GM21529 (cell line): Measurements from ENCODE around the gene KLHL35.

Experiments
- ATAC-seq: cut with Tn5 transposase; IDR thresholded peaks from one replicate; pipeline ENCODE4 v1.9.1; 2021; ENCODE audit not compliant: unreplicated experiment

KLHL35 gene

DNA sequence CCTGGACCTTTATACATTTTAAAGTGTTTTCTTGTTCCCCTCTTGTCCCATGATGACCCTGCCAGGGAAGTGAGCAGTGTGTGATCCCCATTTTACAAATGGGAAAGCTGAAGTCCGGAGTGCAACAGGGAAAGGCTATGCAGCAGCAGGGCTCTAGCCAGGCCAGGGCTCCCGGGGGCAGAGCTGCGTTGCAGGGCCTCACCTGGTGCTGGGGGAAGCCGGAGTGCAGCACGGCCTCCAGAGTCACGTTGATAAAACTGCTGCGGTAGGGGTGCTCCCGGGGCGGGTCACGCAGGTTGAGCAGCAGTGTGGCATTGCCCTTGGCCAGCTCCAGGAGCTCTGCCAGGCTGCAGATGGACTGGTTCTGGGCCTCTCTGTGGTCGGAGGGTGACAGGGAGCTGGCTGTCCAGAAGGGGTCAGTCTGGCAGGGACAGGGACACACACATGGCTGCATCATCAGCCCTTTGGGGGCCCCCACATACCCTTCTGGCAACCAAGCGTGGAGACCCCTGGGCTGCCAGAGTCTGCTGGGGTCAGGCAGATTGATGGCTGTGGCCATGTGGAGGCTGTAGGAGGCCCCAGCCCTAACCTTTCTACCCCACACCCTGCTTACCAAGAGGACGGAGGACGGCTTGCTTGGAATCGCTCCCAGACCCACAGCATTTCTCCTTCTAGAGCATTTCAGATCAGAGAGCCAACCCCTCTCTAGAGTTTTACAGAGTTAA is 9.3 kb upstream of the KLHL35 start:
- no peak for ATAC-seq

DNA sequence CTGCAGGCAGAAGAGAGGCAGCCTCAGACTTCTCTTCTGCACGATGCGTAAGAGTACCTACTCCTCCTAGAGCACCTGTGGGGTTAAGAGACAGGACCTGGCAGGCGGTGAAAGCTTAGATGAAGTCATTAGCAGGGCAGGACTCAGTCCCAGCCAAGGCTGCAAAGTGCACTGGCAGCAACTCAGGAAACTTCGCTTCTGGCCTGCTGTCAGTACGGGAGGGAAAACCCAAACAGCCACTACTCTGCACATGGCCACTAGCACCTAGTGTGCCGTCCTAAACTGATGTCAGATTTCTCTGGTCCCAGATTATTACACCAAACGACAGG is 8.8 kb upstream of the KLHL35 start:
- ATAC-seq, result no peak

DNA sequence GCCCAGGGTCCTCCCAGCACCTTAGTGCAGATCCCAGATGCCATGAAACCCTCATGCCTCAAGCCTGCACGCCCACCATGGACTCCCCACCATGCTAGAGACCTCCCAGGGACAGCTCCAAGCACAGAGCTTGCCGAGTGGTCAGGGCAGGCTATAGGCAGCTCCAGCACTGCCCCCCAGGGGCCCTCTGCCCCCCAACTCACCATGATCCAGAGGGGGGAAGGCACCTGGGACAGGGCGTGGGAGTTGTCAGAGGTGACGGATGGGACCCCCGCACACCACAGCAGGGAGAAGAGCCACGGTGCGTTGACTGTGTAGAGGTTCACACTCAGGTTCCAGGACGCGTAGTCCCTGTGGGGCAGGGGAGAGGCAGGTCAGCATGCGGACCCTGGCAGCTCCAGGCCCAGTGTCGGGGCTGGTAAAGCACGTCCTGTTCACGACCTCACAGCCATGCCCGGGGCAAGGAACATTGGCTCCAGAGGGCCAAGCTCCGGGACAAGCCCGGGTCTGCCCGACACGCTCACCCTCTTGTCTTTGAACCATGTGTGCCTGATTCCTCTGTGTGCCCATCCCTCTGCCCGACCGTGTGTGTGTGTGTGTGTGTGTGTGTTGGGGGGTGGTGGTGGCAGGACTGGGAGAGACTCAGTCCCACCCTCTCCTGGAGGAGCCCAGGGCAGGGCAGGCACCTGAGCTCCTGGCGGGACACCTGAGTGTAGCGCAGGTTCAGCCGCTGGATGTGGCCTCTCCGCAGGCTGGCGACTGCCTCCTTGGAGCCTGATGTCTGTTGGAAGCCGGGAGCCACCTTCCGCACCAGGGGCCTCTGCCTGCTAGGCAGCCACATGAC is 8.2 kb upstream of the KLHL35 start:
- no peak for ATAC-seq

DNA sequence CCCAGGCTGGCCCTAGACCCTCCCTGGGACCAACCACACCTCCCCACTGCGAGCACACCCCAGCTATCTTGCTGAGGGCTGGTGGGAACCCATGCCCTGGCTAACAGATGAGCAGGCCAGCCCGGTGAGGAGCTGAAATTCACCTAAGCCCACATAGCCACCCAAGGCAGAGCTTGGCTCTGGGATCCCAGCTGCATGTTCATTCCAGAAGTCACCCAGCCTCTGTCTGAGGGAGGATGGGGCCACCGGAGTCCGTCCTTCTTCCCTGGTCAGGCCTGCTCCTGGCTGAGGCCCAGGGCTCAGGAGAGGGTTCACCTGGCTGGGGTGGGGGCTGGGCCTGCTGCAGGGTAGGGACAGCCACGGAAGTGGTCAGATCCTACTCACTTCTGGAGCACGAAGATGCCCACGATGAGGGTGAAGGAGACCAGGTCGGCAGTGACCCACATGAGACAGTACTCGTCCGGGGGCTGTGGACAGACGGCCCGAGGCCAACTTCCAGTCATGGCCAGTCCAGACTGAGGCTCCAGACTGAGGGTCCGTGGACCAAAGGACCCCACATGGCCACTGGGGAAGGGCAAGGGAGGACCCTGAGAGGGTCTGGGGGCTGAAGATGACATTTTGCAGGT is 6.6 kb upstream of the KLHL35 start:
- no peak for ATAC-seq

DNA sequence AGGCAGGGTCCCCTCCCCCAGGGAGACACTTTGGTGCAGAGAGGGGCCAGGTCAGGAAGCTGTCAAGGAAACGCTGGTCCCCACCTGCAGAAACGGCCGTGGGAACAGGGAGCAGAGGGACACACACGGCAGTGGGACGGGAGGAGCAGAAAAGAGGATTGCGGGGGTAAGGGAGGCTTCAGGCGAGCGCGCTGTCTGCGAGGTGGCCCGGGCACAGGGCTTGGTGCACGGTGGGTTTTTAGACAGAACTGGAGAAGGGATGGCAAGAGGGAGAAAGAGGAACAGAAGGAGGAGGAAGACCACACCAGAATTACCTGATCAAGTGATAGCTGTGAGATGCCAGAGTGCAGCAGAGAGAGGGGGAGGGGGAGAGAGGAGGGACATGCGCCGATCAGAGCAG is 6.0 kb upstream of the KLHL35 start:
- no peak for ATAC-seq

DNA sequence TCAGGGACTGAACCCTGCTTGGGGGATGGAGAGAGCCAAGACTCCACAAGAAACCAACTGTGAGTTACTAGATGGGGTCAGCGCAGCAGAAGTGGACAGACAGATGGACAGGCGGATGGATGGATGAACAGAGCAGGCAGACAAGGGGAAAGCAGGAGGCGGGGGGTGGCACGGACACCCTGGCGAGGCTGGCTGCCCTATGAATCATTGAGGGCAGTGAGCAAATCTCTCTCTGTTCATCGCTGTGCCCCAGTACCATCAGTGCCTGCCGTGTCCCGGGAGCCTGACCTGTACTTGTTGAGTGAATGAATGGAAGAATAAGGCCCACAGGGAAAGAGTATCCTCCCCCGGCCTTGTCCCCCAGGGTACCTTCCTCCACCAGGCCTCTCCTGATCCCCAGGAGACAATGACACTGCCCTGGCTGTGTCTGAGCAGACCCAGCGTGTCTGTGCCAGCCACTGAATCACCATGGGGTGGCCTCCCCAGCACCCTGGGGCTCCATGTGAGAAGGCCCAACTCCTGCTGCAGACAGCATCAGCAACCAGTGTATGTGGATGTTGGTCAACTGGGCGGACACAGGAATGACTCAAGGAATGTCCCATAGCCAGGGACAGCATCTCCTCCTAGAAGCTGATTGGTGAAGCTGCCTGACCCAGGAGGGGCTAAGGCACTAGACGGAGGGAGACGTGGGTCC is 5.1 kb upstream of the KLHL35 start:
- ATAC-seq, result no peak

DNA sequence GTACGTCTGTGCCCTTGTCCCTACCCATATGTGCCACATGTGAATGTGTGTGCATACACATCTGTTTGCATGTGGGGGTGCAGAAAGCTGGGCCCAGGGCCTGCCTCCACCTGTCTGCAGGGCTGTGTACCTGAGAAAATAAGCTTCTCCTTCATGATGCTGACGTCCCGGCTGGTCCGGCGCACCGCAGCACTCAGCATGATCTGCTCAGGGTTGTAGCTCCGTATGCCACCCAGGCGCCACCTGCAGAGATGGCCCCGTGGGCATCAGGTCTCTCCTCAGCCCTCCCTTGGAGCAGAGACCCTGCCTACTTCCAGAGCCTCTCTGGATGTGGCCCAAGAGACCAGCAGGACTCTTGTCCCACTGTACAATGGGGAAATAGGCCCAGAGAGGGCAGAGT is 3.8 kb upstream of the KLHL35 start:
- ATAC-seq, result no peak

DNA sequence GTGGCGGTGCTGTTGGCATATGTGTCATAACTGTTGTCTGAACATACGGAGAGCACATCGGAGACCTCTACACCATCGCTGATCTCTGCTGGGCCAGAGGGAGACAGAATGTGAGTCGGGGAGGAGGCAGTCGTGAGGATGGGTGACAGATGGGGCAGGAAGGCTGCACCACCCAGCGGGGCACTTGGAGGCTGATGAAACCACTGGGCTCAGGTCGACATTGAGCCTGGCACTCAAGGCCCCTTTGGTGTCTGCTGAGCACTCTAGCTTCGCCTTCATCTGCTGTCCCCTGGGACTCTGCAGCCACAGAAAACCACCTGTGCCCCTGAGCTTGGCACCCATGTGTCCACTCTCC is 2.5 kb upstream of the KLHL35 start:
- no peak for ATAC-seq

DNA sequence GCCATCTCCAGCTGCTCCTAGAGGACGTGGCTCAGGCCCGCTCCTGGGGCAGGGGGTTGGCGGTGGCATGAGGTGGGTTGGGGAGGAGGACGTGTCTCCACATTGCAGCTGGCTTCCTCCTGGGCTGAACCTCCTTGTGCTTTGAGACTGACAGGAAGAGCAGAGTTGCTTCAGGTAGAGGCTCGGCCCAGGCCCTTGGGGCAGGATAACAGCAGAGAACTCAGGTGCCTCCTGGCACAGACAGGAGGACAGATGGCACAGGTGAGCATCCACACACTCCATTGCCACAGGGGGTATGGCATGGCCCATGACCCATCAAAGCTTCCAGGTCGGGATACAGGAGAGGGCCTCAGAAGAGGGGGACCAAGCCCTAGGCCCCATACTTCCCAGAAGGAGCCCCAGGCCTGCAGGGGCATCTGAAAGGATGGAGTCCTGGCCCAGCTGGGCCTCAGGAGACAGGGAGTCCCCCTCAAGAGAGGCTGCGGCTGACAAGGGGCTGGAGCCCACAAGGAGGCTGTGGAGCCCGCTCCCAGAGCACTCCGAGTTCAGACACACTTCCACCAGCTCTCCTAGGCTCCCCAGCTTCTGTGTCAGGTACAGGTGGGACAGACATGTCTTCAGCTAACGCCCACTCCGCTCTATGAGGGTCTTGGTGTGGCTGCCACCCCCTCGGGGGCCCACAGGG is 2.0 kb upstream of the KLHL35 start:
- no peak for ATAC-seq

DNA sequence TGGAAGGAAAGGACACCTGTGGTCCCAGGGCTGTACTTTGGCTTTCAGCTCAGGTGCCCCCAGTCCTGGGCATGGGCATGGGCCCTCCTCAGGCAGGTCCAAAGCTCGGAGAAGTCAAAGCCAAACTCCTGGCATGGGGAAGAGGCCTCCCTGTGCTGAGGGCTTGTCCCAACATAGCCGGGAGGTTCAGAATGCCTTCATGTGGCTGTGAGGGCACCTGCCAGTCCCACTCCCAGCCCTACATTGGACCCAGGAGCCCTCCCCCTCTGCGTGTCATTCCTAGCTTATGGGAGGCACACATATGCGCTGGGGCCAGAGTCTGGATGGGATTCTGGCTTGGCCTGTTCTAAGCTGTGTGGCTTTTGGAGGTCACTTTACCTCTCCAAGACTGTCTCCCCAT is 1.0 kb upstream of the KLHL35 start:
- no peak for ATAC-seq

DNA sequence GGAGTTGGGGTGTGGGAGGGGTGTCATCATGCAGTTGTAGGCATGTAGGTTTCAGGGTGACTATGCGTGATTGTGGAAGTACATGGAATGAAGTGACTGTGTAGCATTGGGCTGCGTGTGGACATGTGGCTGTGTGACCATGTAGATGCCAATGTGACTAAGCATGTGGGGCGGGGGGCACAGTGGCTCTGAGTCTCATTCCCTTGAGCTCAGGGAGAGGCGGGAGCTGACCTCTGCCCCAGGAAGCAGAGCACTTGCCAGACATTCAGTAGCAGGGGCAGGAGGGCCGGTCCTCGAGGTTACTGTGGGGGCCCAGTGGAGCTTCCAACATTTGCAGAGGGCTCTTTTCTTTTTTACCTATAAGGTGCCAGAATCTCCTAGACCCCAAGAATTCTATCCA is 440 bp upstream of the KLHL35 start:
- no peak for ATAC-seq

DNA sequence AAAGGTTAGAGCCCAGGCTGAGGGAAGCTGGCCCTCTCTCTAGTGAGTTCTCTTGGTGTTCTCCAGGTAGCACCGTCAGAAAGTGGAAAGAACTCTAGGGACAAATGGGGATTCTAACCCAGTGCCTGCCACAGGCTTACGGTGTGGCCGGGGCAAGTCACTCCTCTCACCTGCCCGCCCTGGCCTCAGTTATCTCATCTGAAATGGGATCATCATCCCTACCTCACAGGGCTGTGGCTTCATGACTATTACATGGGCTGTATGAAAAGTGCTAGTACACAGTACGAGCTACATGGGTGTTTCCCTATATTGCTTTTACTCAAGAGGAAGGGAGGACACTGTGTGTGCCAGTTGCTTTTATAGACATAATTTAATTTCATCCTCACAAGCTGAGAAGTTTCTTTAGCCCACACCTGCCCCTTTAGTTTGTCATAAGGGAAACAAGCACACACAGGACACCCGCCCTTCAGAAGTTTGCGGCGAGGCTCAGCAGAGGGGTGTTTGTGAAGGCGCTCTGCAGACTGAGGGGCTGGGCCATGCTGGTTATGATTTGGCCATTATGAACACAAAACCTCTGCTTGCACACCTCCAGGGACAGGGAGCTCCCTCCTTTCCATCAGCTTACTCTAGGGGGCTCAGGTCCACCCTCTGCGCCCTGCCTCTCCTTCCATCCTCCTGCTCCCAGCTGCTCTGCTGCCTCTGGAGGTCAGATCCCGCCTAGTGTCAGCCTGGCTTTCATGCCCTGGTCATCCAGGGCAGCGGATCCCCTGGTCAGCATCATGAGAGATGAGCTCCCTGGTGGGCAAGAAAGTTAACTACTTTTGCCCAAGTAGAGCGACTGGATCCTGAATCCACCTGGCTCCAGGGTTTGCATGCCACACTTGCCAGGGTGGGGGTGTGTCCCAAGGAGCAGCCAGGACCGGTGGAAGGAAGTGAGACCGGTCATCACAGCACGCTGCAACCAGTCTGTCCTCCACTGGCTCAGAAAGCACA is 1.2 kb downstream of the KLHL35 start:
- no peak for ATAC-seq

DNA sequence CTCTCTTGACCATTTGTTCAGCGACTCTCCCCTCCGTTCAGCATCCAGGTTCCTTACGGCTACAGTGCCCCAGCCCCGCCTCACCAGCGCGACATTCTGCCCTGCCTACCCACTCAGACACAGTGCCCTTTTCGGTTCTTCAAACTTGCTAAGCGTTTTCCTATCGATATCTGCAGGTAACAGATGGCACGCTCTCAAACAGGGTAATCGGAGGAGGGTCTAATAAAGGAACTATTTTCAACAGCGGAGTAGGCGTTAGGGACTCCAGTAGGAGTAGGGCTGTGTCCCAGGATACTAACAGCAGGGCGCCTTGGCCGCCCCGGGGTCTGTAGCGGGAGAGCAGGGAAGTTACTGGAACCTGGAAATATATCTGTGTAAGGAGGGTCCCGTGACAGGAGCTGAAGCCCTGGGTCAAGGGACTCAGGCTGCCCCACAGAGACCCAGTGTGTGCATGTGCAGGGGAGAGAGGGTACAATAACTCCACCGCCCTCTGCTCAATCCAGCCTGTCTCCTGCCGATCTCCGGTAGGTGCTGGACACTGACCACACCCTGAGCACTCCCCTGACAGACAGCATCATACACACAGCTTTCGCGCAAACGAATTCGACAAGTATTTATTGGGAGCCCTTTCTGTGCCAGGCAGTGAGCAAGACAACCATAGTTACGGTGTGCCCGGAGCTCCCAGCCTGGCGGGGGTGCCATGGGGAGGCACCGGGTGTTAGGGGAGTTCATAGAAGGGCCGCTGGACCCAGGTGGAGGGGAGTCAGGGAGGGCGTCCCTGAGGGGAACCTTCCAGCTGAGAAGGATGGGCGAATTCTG is 2.1 kb downstream of the KLHL35 start:
- no peak for ATAC-seq

DNA sequence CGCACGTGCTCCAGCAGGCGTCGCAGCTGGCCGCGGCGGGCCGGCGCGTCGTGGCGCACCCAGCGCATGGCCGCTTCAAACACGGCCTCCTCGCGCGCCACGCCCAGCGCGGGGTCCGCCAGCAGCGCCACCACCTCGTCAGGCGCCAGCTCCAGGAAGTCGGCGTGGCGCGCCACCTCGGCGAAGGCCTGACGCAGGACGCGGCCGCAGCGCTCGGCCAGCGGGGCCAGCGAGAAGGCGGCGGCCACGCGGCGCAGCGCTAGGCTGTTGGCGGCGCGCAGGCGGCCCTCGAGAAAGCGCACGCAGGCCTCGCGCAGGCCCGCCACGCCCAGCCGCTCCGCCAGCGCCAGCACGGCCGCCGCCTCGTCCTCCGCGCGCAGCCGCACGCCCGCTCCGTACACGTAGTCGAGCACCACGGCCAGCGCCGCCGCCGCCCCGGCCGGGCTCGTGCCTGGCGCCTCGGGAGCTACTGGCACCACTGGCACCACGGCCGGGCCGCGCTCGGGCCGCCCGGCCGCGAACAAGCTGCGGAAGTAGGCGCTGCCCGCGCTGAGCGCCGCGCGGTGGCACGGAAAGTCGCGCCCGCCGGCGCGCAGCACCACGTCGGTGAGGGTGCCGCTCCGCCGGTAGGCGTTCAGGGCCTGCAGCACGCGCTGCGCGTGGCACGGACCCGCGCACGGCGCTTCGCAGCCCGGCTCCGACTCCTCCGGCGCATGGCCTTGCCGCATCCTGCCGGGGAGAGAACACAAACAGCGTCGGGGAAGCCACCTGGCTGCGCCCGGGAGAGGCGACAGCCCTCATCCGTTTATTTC is 2.9 kb downstream of the KLHL35 start:
- peak; percentile 52 for ATAC-seq

DNA sequence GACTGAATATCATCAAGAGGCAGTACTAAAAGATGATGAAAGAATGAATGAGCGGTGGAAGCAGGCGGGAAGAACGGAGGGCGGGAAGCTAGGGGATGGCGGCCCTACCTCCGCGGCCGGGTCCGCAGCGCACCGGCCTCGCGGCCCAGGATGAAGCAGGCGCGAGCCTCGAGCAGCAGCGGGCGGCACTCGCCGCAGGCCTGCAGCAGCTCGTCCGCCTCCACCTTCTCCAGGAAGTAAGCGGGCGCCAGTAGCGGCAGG is 3.4 kb downstream of the KLHL35 start:
- no peak for ATAC-seq

DNA sequence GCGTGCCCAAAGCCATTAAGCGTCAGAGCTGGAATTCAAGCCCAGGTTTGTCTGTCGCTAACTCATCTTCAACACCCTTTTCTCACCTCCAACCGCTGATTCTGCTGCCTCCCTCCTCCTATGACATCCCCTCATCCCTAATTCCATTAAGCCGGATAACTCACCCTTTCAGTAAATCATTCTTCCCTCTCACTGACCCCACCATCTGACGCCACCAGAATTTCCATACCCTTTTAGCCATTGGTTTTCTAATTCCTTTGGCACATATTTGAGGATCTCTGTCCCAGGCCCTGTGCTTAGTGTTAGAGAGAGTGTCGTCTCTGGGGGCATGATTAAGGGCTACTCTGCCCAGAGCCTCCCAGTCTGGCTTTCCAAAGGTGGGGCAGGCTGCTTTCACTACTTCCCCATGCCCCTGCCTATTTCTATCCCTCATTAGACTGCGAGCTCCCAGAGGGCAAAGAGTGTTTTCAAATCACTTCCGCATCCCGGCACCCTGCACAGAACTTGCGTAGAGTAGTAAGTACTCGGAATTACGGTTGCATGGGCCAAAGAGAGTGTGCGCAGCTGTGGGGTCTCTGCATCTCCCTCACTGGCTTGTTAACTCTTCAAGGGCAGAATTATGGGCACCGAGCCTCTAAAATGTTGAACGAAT is 3.9 kb downstream of the KLHL35 start:
- no peak for ATAC-seq

DNA sequence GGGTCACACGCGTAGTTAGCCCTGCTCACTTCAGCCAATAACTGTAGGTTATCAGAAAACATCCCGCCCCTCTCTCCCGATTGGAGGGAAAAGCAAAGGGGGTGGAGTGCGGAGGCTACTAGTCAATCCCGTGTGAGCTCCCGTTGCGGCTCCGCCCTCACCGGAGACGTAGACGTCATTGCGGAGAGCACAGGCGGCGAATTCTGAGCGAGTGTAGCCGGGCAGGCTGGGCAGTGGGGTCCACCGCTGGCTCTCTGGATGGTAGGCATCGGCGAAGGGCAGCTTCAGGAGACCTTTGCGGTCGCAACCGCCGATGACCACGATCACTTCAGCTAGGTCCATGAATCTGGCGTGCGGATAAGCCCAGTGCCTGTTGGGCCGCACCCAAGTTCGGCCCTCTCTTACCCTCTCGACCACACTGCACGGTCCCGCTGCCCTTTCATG is 4.7 kb downstream of the KLHL35 start:
- ATAC-seq, result no peak

DNA sequence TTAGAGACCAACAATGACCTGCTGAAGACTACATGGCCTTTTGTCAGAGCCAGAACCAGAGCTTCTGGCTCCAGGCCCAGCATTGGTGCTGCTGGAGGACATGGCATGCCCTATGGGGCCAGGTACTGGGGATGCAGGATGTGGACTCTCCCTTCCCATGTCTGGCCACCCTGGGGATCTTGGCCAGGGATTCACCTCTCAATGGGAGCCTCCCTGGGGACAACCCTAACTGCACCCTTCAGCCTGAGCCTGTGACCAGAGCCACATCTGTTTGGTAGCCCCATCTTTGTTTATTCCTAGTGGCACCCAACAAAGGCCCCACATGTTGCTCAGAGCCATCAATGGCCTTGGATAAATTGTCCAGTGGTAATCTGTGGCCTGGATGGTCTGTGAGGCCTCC is 5.8 kb downstream of the KLHL35 start:
- no peak for ATAC-seq
